IMR-90 (cell line): ENCODE data around the gene IDI2. TPM values are rescaled to one million over a fixed set of nuclear protein-coding genes. Genes with fewer than 3 reads are reported as not detected.

Source experiments
- ATAC-seq: fragments of 200-7000 bp; cut with Tn5 transposase; 2 replicates; pipeline ENCODE4 v1.9.1; 2020; ENCODE audit warnings: low read depth, mild to moderate bottlenecking, moderate library complexity
- BruUV-seq: library from RNA; stranded (reverse); fragments of 400-500 nt; replicated peaks from 2 replicates; lab custom pipeline; 2021; lab: Mats Ljungman, UMichigan
- CTCF ChIA-PET: fragments of 300-600 bp; formaldehyde crosslinking; extraction: SDS; loops from one replicate; lab custom pipeline; 2021; ENCODE audit warnings: antibody characterized with exemption; lab: Yijun Ruan, JAX
- POLR2A ChIA-PET: fragments of 300-600 bp; sonication (Branson Sonifier 250); formaldehyde crosslinking; loops from one replicate; lab custom pipeline; 2022; ENCODE audit warnings: antibody characterized with exemption; ENCODE audit not compliant: unreplicated experiment; lab: Charles Lee
- DNase-seq: peaks from one replicate; pipeline ENCODE4 v3.0.0; 2013
- H2AFZ ChIP-seq: replicated peaks from 2 replicates; pipeline ENCODE3; 2013; ENCODE audit warnings: low read length, mild to moderate bottlenecking; ENCODE audit not compliant: poor library complexity
- H2AK5ac ChIP-seq: 2 replicates; pipeline ENCODE4 v1.6.1; 2013; ENCODE audit warnings: low read depth, low read length, inconsistent platforms
- H2AK9ac ChIP-seq: replicated peaks from 2 replicates; pipeline ENCODE3; 2013; ENCODE audit warnings: mild to moderate bottlenecking, low read depth, low read length, moderate library complexity; ENCODE audit not compliant: poor library complexity
- H2BK120ac ChIP-seq: 2 replicates; pipeline ENCODE4 v1.6.1; 2013; ENCODE audit warnings: low read depth, low read length, inconsistent platforms
- H2BK15ac ChIP-seq: 3 replicates; pipeline ENCODE4 v1.6.1; 2013; ENCODE audit warnings: low read depth, low read length, inconsistent platforms
- H2BK20ac ChIP-seq: 2 replicates; pipeline ENCODE4 v1.6.1; 2013; ENCODE audit warnings: low read depth, mild to moderate bottlenecking, inconsistent platforms, low read length, moderate library complexity
- H2BK5ac ChIP-seq: 2 replicates; pipeline ENCODE4 v1.6.1; 2013; ENCODE audit warnings: mild to moderate bottlenecking, low read depth, low read length, inconsistent platforms; ENCODE audit not compliant: poor library complexity, severe bottlenecking
- H3K14ac ChIP-seq: replicated peaks from 2 replicates; pipeline ENCODE4 v1.6.1; 2013; ENCODE audit warnings: low read depth, low read length, inconsistent platforms
- H3K18ac ChIP-seq: 2 replicates; pipeline ENCODE4 v1.6.1; 2013; ENCODE audit warnings: low read depth, low read length, control low read depth
- H3K23ac ChIP-seq: 2 replicates; pipeline ENCODE4 v1.6.1; 2013; ENCODE audit warnings: low read depth, low read length, inconsistent platforms
- H3K27ac ChIP-seq: 2 replicates; pipeline ENCODE4 v1.5.1; 2013; ENCODE audit warnings: mild to moderate bottlenecking, control low read depth, low read length; ENCODE audit not compliant: insufficient read depth
- H3K27me3 ChIP-seq: 2 replicates; pipeline ENCODE4 v1.6.1; 2013; ENCODE audit warnings: low read length; ENCODE audit not compliant: control insufficient read depth, insufficient read depth
- H3K36me3 ChIP-seq: 2 replicates; pipeline ENCODE4 v1.6.1; 2013; ENCODE audit warnings: low read length, mixed read lengths; ENCODE audit not compliant: control insufficient read depth, insufficient read depth
- H3K4ac ChIP-seq: 2 replicates; pipeline ENCODE4 v1.6.1; 2013; ENCODE audit warnings: low read depth, low read length, inconsistent platforms
- H3K4me1 ChIP-seq: 2 replicates; pipeline ENCODE4 v1.6.1; 2013; ENCODE audit warnings: low read length, mixed read lengths; ENCODE audit not compliant: control insufficient read depth, insufficient read depth
- H3K4me2 ChIP-seq: 2 replicates; pipeline ENCODE4 v1.6.1; 2013; ENCODE audit warnings: low read depth, mild to moderate bottlenecking, control low read depth, low read length, moderate library complexity
- H3K4me3 ChIP-seq: 2 replicates; pipeline ENCODE4 v1.5.1; 2013; ENCODE audit warnings: low read depth, mild to moderate bottlenecking, control low read depth, low read length, moderate library complexity; ENCODE audit not compliant: insufficient read depth
- H3K56ac ChIP-seq: 2 replicates; pipeline ENCODE4 v1.6.1; 2013; ENCODE audit warnings: low read length, inconsistent platforms; ENCODE audit not compliant: insufficient read depth; ENCODE audit errors: extremely low read depth
- H3K79me1 ChIP-seq, 2 experiments: 2 replicates each; pipeline ENCODE4 v1.6.1; 2013; ENCODE audit warnings: low read length in 2 of 2, inconsistent platforms in 1 of 2, low read depth in 1 of 2
- H3K9ac ChIP-seq: 2 replicates; pipeline ENCODE4 v1.6.1; 2013; ENCODE audit warnings: low read depth, low read length, control low read depth
- H3K9me1 ChIP-seq: 2 replicates; pipeline ENCODE4 v1.6.1; 2013; ENCODE audit warnings: low read length, inconsistent platforms; ENCODE audit not compliant: insufficient read depth
- H3K9me3 ChIP-seq: 2 replicates; pipeline ENCODE4 v1.6.1; 2013; ENCODE audit warnings: low read length; ENCODE audit not compliant: control insufficient read depth, insufficient read depth
- H4K20me1 ChIP-seq: 2 replicates; pipeline ENCODE4 v1.6.1; 2013; ENCODE audit warnings: low read length, inconsistent platforms; ENCODE audit not compliant: insufficient read depth
- H4K5ac ChIP-seq: 2 replicates; pipeline ENCODE4 v1.6.1; 2013; ENCODE audit warnings: mild to moderate bottlenecking, low read depth, low read length, control low read depth
- H4K8ac ChIP-seq, 2 experiments: 2 replicates each; pipeline ENCODE4 v1.6.1; 2013; ENCODE audit warnings: low read depth in 2 of 2, low read length in 2 of 2, control low read depth in 1 of 2, inconsistent platforms in 1 of 2
- H4K91ac ChIP-seq: 2 replicates; pipeline ENCODE4 v1.6.1; 2013; ENCODE audit warnings: low read depth, low read length, inconsistent platforms; ENCODE audit not compliant: insufficient read depth
- BHLHE40 ChIP-seq: fragments of 150-350 bp; IDR thresholded peaks from 2 replicates; pipeline ENCODE4 v1.6.1; 2016; ENCODE audit warnings: mild to moderate bottlenecking, low read depth, low read length
- CEBPB ChIP-seq: IDR thresholded peaks from 2 replicates; pipeline ENCODE4 v1.6.1; 2012; ENCODE audit warnings: low read depth, low read length, improper control_type of control experiment
- FOS ChIP-seq: fragments of 150-350 bp; IDR thresholded peaks from 2 replicates; pipeline ENCODE4 v1.6.1; 2016; ENCODE audit warnings: low read depth, low read length
- MXI1 ChIP-seq: IDR thresholded peaks from 2 replicates; pipeline ENCODE4 v1.6.1; 2012; ENCODE audit warnings: low read depth, mild to moderate bottlenecking, low read length, moderate library complexity, borderline replicate concordance
- NFE2L2 ChIP-seq: fragments of 150-350 bp; IDR thresholded peaks from 2 replicates; pipeline ENCODE4 v1.6.1; 2016; ENCODE audit warnings: low read depth, mild to moderate bottlenecking, low read length
- WGBS, 2 experiments: methylation state at CpG; one replicate each; pipeline versions ENCODE4 v1.1.5 to v1.1.7; 2013; ENCODE audit warnings: missing lambda C conversion rate in 2 of 2; ENCODE audit not compliant: insufficient read length in 1 of 2; ENCODE audit errors: extremely low coverage in 2 of 2; 5-methylcytosine and 5-hydroxymethylcytosine counted together
- dilution Hi-C: fragments of 300-500 bp; cut with HindIII; formaldehyde crosslinking; loops from one replicate; pipeline ENCODE4 v1.14.3; 2018; ENCODE audit warnings: low sequenced_read_pairs; ENCODE audit not compliant: unreplicated experiment
- in situ Hi-C: fragments of 300-500 bp; cut with MboI; formaldehyde crosslinking; loops from 3 replicates; pipeline ENCODE4 v1.14.3; 2019; ENCODE audit warnings: low sequenced_read_pairs, inconsistent platforms, mixed read lengths
- intact Hi-C: fragments of 100-400 bp; cut with micrococcal nuclease; formaldehyde crosslinking; loops from 2 replicates; pipeline ENCODE4 v1.10.0; 2022
- polyA plus RNA-seq, 3 experiments: library from polyadenylated mRNA; depleted of rRNA; stranded (reverse); fragments of >200 nt; gene quantifications; 2 replicates each; pipeline ENCODE4 v1.2.3, GENCODE V29; 2012; ENCODE audit warnings: low replicate concordance in 1 of 3
- total RNA-seq: library from RNA; depleted of rRNA; stranded (reverse); fragments of >200 nt; gene quantifications from 2 replicates; pipeline ENCODE4 v1.2.3, GENCODE V29; 2012

The IDI2 gene
- total and polyA plus RNA-seq, 2 of the 4 experiments (the other 2 are of a cell fraction), result not detected

- ChIA-PET POLR2A (interaction anchor here (0.6 kb wide), 2 partner anchors 66 to 1521 kb away, joined by 3 read pairs; no protein-coding TSS in a partner anchor), CTCF (no interaction called here)
- TSS peak; percentile 71 for BruUV-seq
- DNase-seq, result peak; percentile 28
- H4K20me1 ChIP-seq, result peaks cover 40% of the 10 kb centered on the region
- peak overlapping the region; percentile 38 for H4K5ac ChIP-seq
- peak overlapping the region; percentile 74 for H3K4me2 ChIP-seq
- peak overlapping the region; percentile 60 for H3K27ac ChIP-seq
- WGBS, 2 experiments, result 65% methylated on average over 17 of the region's 42 CpGs; no CpG with 5 or more reads in 1 of the 2 experiments
- H3K23ac ChIP-seq, result peak overlapping the region; percentile 98
- peak; percentile 1; the same call in 1 of the 2 replicates for ATAC-seq
- peak overlapping the region; percentile 83 for H3K56ac ChIP-seq
- peak overlapping the region; percentile 92 for H3K9ac ChIP-seq
- peak overlapping the region; percentile 92 for H2AFZ ChIP-seq
- 0 out of 2 replicates have a peak overlapping the region, but pooled peaks have one; percentile 3 for H3K18ac ChIP-seq
- peak overlapping the region; percentile 100 for H2AK9ac ChIP-seq
- H3K79me1 ChIP-seq, result peaks cover 30 to 62% of the 10 kb centered on the region in 2 experiments; a peak in 3 of 4 replicates
- peak overlapping the region; percentile 96 for H3K14ac ChIP-seq
- H2BK120ac ChIP-seq, result peak overlapping the region; percentile 55; the same call in 1 of the 2 replicates
- in situ Hi-C loops (no loop called here), intact Hi-C loops (loop anchor here (5.0 kb wide), 1 partner anchor 477 kb away; no protein-coding TSS in a partner anchor), dilution Hi-C loops (no loop called here)
- H2AK5ac ChIP-seq, result peak overlapping the region; percentile 93
- H3K4me3 ChIP-seq, result peak overlapping the region; percentile 63
- peak overlapping the region; percentile 91 for H3K4ac ChIP-seq
- peaks cover 13% of the 10 kb centered on the region for H3K4me1 ChIP-seq
- peak overlapping the region; percentile 78 to 86 for H4K8ac ChIP-seq
- no peak for TF ChIP-seq BHLHE40
- TF ChIP-seq NFE2L2, result no peak
- TF ChIP-seq FOS, result 0 out of 2 replicates have a peak, but pooled peaks have one; percentile 1
- TF ChIP-seq CEBPB, result peak; percentile 45
- no peak for TF ChIP-seq MXI1
- no peaks in the 10 kb centered on the region for H3K27me3 ChIP-seq
- peak overlapping the region; percentile 57 for H2BK5ac ChIP-seq
- no peak overlapping the region for H2BK20ac ChIP-seq
- no peaks in the 10 kb centered on the region for H3K9me3 ChIP-seq
- peak overlapping the region; percentile 75 for H4K91ac ChIP-seq
- peaks cover 10% of the 10 kb centered on the region for H3K36me3 ChIP-seq
- H2BK15ac ChIP-seq, result no peak overlapping the region
- peaks cover 26% of the 10 kb centered on the region for H3K9me1 ChIP-seq
These were observed 36.8 kb downstream of the IDI2 start for GRCh38 chr10:988667-989545.
